GM12892 (cell line): ENCODE measurements around the gene PIP5K1C.
A peak's percentile ranks its signal among the peaks of the same experiment; 100 is the strongest.

ENCODE experiments used
- DNase-seq: peaks from one replicate; pipeline ENCODE4 v3.0.0; 2011; ENCODE audit not compliant: insufficient read length
- FAIRE-seq: peaks from 2 replicates; lab custom pipeline; 2011; peaks lifted over from hg19 to GRCh38; lab: Jason Lieb, UNC
- POLR2A ChIP-seq: IDR thresholded peaks from 2 replicates; pipeline ENCODE4 v1.6.1; 2011; ENCODE audit warnings: low read depth, low read length, control low read depth
- POLR2AphosphoS5 ChIP-seq: IDR thresholded peaks from 2 replicates; pipeline ENCODE4 v1.6.1; 2011; ENCODE audit warnings: low read depth, low read length, control low read depth
- TAF1 ChIP-seq: IDR thresholded peaks from 2 replicates; pipeline ENCODE4 v1.6.1; 2011; ENCODE audit warnings: low read depth, mild to moderate bottlenecking, control low read depth, low read length, borderline replicate concordance

PIP5K1C gene

GRCh38 chr19:3673506-3674439 lies 26.5 kb downstream of the PIP5K1C start:
- TF ChIP-seq POLR2AphosphoS5 = no peak
- no peak for TF ChIP-seq TAF1
- TF ChIP-seq POLR2A = no peak
- no peak for FAIRE-seq

GRCh38 chr19:3672993-3673392 lies 27.3 kb downstream of the PIP5K1C start:
- TF ChIP-seq POLR2AphosphoS5 (no peak), POLR2A (no peak), TAF1 (no peak)
- FAIRE-seq (no peak), DNase-seq (no peak)

More at GRCh38 chr19:3673506-3674439, 26.5 kb downstream of the PIP5K1C start:
- no peak for DNase-seq

GRCh38 chr19:3672575-3672948 lies 27.7 kb downstream of the PIP5K1C start:
- DNase-seq (no peak), FAIRE-seq (no peak)
- TF ChIP-seq POLR2A = no peak
- TF ChIP-seq POLR2AphosphoS5 = no peak
- TF ChIP-seq TAF1 = no peak

GRCh38 chr19:3671680-3672574 lies 28.3 kb downstream of the PIP5K1C start:
- DNase-seq (no peak), FAIRE-seq (peak; percentile 81)
- no peak for TF ChIP-seq POLR2AphosphoS5
- TF ChIP-seq TAF1 = no peak
- TF ChIP-seq POLR2A = no peak

- DNase-seq (peak; percentile 77), FAIRE-seq (peak; percentile 57)
- TF ChIP-seq TAF1 (no peak), POLR2A (no peak), POLR2AphosphoS5 (no peak)
These were observed 29.2 kb downstream of the PIP5K1C start for GRCh38 chr19:3670796-3671679.

- DNase-seq (no peak), FAIRE-seq (no peak)
- no peak for TF ChIP-seq POLR2AphosphoS5
- TF ChIP-seq POLR2A = no peak
- no peak for TF ChIP-seq TAF1
These were observed 30.1 kb downstream of the PIP5K1C start for GRCh38 chr19:3669947-3670795.

- DNase-seq = no peak
- no peak for TF ChIP-seq POLR2A
- FAIRE-seq = no peak
These were observed 31.0 kb downstream of the PIP5K1C start for GRCh38 chr19:3669082-3669946.

- no peak for FAIRE-seq
- DNase-seq = no peak
- TF ChIP-seq POLR2A (no peak), TAF1 (no peak), POLR2AphosphoS5 (no peak)
These were observed 31.8 kb downstream of the PIP5K1C start for GRCh38 chr19:3668331-3669081.

- FAIRE-seq (no peak), DNase-seq (no peak)
- no peak for TF ChIP-seq TAF1
- no peak for TF ChIP-seq POLR2A
- TF ChIP-seq POLR2AphosphoS5 = no peak
These were observed 32.5 kb downstream of the PIP5K1C start for GRCh38 chr19:3667766-3668165.
